GM12873 (cell line): ENCODE results near the gene PLPPR3.

Experiments
- CTCF ChIP-seq: IDR thresholded peaks from 2 replicates; pipeline ENCODE4 v1.5.1; 2012; ENCODE audit warnings: low read depth, mild to moderate bottlenecking, moderate library complexity, low read length, control low read depth; ENCODE audit not compliant: insufficient read depth; ENCODE audit errors: missing control alignments

The PLPPR3 gene

GRCh38 chr19:821825-822503 is at the start of gene PLPPR3:
PLPPR3 (minus strand) TSS chr19:821955; CDS start chr19:821559, 396 bp downstream.
- no peak for TF ChIP-seq CTCF

DNA sequence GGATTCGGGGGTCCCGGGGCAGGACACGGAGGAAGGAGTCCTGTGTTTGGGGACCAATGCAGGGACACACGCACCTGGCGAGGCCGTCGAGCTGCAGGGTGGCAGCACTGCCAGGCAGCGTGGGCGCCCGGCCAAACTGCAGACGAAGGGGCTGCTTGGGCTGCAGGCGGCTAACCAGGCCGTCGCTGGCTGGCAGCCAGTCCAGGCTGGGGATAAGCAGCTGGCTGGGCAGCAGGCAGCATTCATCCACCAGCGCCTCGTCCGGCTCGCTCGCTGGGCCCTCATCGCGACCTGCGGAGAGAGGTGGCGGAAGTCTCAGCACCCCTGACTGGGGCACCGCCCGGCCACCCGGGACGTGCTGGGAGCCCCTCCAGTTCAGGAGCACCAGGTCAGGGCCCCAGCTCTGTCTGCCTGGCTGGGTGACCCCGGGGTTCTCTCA is 49.2 kb upstream of the PLPPR3 start:
- no peak for TF ChIP-seq CTCF

DNA sequence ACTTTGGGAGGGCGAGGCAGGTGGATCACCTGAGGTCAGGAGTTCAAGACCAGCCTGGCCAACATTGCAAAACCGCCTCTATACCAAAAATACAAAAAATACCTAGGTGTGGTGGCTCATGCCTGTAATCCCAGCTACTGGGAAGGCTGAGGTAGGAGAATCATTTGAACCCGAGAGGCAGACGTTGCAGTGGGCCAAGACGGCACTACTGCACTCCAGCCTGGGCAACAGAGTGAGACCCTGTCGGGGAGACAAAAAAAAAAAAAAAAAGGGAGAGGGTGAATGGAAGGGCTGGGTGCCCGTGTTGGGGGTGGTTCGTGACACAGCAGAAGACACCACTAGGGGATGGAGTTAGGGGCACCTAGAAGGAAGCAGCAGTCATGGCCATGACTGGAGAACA is 48.6 kb upstream of the PLPPR3 start:
- no peak for TF ChIP-seq CTCF

DNA sequence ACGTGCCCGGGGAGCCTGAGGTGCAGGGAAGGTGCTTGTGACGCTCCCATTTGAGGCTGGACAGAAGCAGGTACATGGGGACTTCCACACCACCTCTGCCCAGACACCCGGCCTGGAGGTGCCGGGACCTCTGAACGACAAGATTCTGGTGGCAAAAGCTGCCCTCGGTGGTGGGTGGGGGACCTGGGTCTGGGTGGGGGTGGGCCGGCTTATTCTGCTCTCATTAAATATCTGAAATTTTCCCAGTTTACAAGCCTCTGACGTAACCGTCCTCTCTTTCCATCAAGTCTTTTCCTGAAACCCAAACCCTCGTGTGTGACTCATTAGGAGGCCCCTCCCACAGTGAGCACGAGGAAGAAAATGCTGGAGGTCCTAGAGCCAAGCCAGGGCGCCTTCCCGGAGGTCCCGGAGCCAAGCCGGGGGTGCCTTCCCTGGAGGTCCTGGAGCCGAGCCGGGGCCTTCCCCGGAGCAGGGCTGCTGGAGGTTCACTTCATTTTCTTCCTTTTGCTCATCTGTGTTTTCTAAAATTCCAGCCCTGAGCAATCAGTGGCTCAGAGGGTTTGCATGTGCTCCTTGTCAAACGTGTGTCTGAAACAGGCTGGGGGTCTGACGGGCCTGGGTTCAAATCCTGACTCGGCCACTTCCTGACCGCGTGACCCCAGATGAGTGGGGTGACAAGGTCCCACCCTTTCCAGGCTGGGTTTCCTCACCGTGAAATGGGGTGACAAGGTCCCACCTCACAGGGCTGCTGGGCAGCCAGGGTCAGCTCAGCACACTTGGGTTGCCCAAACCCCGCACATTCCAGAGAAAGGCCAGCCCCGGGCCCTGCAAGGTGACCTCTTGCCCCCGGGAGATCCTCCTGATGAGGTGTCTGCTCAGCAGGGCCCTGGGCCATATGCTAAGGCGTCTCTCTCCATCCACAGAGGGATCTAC is 47.8 kb upstream of the PLPPR3 start:
- TF ChIP-seq CTCF = no peak

DNA sequence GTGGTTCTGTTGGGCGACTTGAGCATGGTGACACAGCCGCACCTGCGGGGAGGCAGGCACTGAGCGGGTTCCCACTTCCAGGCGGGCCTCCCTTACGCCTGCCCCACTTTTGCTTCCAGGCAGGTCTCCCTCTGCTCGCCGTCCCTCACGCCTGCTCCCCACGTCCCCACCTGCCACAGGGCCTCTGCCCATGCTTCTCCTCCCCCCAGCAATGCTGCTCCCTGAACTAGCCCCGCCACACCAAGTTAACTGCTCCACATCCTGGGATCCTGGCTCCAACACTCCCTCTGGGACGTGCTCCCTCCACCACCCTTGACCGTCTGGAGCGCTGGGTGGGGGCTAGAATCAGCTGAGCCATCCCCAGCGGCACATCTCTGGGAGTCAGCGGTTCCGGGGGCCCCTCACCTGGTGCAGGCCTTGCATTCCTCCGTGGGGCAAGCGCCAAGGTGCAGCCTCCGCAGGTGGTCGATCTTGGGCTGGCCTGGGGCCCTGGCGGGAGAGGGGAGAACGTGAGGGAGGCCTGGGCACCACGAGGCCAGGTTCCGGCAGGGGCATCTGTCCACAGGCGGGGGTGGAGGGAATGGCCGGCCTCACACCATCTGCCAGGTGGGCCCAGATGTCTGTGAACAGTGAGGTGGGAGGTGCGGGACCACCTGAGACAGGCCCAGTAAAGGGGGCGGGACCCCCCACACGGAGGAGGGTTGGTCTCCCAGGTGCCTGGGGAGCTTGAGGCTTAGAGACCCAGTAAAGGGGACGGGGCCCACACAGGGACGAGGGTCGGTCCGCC is 46.9 kb upstream of the PLPPR3 start:
- no peak for TF ChIP-seq CTCF

DNA sequence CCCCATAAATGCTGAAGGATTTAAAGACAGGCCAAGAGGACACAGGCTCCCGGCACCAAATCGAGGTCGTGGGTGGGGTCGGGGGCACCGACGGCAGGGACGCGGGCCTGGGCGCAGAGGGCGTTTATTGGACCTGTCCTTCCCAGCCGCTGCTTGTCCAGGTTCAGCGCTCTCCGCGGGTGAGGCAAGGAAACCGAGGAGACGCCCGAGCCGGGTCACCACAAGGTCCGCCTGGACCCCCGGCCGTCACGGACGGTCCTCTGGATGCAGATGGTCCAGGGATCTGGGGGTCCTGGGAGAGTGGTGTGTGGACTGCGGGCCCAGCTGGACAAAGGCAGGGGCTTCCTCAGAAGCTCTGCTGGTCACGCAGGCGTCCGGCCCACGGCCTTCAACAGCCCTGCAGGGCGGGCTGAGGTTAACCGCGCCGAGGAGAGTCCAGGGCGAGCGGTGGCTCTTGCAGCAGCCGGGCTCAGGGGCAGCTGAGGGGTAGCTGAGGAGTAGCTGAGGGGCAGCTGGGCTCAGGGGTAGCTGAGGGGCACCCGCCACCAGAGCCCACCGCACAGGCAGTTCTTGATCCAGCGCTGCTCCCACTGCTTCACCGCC is 46.2 kb upstream of the PLPPR3 start:
- TF ChIP-seq CTCF = no peak
